ENCODE data around the gene SOSTDC1.
"Not testable (repeated sequence)": the region's sequence is repeated elsewhere in the genome, so short reads cannot be mapped to it uniquely, and the experiment has no call there.

The SOSTDC1 gene

GRCh38 chr7:16465469-16466361 lies at the start of gene SOSTDC1:
Gene SOSTDC1 (minus strand): TSS chr7:16465738. CDS start chr7:16465668, 70 bp downstream.
- DNase-seq (ENCODE audit: low read depth in 2 of 2): no peak

DNA sequence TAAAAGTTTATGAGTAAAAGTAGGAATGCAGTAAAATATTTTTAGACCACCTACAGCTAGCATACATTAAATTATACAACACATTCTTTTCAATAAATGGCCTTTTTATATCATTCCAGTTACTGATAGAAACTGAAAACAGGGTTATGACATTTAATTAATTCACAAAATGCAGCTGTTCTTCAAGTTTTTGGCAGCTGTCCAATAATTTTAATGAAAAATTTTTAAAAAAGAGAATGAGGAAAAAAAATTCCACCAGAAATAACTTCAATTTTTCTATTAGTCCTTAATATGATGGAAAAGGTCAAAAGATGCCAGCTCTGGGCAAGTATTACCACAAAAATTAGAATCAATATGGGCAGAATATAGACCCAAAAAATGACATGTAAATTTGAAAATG lies 49.2 kb upstream of the SOSTDC1 start:
- DNase-seq (ENCODE audit: low read depth in 2 of 2): no peak

GRCh38 chr7:16514271-16514670 lies 48.7 kb upstream of the SOSTDC1 start:
- no peak for DNase-seq (ENCODE audit: low read depth in 2 of 2)

- DNase-seq (ENCODE audit: low read depth in 2 of 2): no peak
Measured at GRCh38 chr7:16512097-16512496, 46.6 kb upstream of the SOSTDC1 start.

DNA sequence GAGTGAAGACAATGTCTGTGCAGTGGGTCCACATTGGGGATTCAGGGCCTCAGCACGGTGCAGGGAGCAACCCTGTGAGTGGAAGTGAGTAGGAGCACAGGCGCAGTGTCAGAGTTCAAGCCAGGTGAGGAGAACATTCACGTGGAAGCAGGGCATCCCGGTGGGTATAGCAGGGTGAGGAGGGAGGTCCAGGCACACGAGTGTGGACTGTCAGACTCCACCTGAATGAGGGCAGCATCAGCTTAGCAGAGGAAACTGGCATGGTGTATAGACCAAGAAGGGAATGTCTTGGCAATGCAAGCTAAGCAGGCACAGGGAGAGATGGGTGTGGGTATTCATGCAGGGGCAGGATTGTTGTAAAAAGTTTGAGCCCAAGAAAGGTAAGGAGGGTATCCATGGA lies 45.8 kb upstream of the SOSTDC1 start:
- DNase-seq (ENCODE audit: low read depth in 2 of 2): no peak

DNA sequence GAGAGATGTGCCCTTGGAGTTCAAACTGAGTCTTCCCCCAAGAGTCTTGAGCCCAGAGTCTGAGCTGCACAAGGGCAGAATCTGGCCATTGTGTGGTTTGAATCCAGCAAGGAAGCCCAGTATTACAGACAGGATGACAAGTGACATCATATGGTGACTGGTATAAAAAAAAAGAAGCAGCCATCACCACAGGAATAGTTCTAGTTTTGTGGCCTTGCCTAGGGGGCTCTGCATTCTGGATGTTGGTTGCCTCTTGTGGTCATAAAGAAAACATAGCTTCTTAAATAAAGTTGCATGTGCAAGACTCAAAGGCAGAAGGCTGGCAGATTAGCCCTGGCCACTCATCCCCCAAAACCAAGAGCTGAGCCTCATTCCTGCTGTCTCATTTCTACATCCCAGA lies 44.3 kb upstream of the SOSTDC1 start:
- no peak for DNase-seq (ENCODE audit: low read depth in 2 of 2)

DNA sequence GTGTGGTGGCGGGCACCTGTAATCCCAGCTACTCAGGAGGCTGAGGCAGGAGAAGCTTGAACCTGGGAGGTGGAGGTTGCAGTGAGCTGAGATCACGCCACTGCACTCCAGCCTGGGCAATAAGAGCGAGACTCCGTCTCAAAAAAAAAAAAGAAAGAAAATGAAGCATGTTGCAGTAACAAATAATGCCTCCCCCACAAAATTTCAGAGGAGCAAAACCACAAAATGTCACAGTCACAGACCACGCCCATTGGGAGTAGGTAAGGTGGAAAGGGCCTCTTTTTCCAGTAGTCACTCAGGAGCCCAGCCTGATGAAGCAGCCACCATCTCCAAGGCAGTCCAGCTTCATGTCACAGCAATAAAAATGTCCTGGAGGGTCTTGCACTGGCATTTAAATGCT lies 40.9 kb upstream of the SOSTDC1 start:
- not testable (repeated sequence) for DNase-seq (ENCODE audit: low read depth in 2 of 2)

DNA sequence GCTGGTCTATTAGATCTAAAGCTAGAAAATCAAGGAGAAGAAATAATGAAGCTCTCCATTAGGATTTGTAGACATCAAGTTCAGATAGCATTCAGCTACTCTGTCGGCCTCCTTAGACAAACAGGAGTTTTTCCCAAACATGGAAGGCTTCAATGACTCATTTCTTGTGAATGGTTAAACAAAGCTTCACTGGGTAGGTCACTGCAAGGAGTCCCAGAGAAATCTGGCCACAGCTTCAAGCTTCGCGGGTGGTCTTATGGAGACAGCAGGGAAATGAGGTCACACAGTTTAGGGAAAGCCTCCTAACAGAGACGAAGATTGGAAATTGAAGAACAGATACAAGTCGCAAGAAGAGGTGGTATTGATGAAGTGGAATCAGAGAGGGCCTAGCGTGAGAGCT lies 38.5 kb upstream of the SOSTDC1 start:
- no peak for DNase-seq (ENCODE audit: low read depth in 2 of 2)

GRCh38 chr7:16502303-16502702 lies 36.8 kb upstream of the SOSTDC1 start:
- no peak for DNase-seq (ENCODE audit: low read depth in 2 of 2)

GRCh38 chr7:16498122-16498521 lies 32.6 kb upstream of the SOSTDC1 start:
- no peak for DNase-seq (ENCODE audit: low read depth in 2 of 2)

DNA sequence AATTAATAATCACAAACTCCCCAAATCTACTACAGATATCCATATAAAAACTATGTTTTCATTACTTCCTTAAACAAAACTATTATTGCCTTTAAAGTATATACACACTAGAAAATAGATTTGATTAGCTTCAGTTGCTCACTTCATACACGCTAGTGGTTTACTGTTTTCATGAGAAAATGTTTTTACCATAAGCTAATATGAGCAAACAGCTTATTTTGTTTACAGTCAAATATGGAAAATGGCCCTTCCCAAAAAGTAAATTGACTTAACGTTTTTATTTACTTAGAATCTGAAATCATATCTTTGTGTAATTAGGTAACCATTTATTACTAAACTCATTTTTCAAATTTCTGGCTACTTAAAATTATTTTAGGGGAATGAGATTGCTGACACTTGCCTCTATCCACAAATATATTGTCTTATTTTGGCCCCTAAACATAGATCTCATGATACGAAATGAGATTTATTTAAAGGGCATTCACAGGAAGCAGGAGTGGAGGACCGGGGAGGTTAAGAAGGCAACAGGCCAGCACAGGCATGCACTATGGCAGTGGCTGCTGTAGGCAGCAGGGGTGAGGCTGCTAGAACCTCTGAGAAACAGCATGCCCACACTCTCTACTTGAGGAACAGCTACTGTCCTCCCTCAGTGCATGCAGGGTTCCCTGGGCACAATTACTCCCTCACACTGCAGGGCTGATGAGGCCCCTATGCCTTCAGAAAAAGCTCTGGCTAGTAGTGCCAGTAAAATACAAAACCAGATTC lies 29.6 kb upstream of the SOSTDC1 start:
- DNase-seq (ENCODE audit: low read depth in 2 of 2): no peak

DNA sequence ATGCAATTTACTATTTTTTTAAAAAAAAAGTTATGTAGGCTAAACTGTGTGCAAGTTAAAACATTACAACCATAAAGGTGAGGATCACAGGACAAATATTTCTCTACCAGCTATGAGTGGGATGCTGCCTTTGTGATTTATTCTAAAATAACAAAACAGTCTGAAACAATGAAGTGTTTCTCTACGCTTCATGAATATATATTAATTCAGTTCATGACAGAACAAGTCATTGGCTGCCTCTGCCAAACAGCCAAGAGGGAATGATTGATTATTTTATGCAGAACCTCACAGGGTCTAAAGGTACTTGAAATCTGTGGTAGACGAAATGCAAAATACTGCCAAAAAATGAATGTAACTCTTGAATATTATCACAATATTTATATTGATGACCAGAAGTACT lies 29.0 kb upstream of the SOSTDC1 start:
- no peak for DNase-seq (ENCODE audit: low read depth in 2 of 2)

DNA sequence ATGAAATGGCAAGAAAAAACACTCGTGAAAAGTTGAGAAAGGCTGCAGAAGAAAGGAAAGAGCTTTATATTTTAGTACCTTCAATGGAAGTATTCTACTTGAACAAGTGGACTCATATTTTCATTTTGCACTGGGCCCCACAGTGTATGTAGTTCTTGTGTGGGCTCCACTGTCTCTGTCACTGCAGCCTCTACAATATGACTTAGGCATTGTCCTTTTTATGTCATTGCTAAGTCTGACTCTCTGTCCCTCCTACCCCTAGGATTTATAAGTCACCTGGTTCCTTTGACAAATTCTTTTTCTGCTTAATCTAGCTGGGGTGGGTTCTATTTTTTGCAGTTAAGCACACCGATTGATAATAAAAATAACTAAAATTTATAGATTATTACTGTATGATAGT lies 27.7 kb upstream of the SOSTDC1 start:
- DNase-seq (ENCODE audit: low read depth in 2 of 2): no peak

DNA sequence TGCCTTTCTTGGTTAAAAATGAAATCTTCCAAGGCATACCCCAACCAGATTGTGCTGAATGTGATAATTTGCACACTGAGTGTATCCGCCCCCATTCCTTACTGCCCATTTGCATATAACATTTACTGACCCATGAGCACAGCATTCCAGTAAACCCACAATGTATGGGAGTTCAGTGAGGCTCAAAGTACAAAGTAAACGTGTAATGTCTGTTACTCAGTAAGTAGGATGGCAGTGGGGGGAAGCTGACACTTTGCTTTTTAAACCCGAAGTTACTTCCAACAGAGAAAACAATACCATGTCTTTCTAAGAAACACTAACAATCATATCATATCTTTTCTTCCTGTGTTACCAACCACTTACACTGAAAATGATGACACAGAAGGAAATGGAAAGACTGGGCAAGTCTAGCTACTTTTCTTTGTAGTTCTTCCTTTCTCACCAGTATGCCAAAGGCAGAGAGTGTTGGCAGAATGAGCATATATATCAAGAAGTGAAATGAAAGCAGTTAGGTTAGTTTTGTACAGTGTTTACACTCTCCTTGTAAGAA lies 27.1 kb upstream of the SOSTDC1 start:
- no peak for DNase-seq (ENCODE audit: low read depth in 2 of 2)

GRCh38 chr7:16491148-16491547 lies 25.6 kb upstream of the SOSTDC1 start:
- no peak for DNase-seq (ENCODE audit: low read depth in 2 of 2)

DNA sequence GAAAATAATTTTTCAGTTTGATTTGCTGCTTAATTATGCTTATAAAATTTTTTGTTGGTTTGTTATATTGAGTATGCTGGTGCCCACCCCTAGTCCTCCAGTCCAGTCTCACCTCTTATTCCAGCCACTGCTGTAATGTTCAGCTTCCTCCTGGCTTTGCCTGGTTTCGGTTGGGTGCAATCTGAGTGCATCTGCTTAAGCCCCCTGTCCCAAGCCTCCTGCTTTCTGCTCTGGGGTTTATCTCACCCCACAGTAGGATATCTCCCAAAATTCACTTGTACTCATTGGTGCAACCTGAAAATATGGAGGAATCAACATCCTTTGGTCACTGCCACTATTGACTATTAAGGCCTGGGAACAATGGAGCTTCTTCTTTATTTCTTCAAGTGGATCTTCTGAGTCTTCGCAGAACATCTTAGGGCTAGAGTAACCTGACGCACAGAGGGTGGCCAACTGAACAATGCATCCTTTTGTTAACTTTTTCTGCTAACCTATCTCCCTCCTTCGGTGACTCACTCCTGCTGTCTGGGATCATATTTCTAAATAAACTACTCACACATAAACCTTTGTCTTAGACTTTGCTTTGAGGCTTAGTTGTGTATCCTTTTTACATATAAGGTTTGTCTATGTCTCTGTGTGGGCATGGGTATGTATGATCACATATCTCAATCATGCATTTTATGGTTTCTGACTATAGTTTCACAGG lies 19.1 kb upstream of the SOSTDC1 start:
- no peak for DNase-seq (ENCODE audit: low read depth in 2 of 2)

DNA sequence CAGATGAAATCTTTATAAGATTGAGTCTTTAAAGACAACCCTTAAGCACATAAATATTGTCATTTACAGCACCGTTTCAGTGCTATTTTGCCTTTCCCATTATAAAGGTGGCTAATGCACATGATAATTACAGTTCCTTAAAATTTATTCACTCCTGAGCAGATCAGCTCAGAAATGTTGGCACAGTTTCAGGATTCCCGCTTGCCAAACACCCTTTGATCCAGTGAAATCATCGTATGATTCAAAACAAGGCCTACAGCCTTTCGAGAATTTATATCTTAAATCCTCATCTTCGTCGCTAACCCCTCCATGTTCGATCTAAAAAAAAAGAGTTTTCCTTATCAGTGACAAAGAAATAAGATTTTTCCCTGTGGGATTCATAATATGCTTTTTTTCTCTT lies 14.1 kb upstream of the SOSTDC1 start:
- DNase-seq (ENCODE audit: low read depth in 2 of 2): no peak

GRCh38 chr7:16479161-16479560 lies 13.6 kb upstream of the SOSTDC1 start:
- no peak for DNase-seq (ENCODE audit: low read depth in 2 of 2)

DNA sequence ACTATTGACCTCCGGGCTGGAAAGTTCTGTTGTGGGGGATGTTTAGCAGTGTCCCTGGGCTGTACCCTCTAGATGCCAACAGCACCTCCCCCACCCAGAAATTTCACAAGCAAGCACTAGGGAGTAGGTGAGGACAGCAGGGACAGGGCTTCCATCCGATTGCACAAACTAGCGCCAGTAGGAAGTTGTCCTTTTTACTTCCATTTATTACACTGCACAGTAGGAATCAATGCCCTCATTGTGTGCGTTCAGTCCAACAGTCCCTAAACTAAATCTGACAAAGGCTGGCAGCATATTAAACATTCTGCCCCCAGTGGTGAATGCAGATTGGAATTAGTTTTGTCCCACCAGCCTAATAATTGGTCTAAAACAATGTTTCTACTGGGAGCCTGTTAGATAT lies 6.4 kb upstream of the SOSTDC1 start:
- DNase-seq (ENCODE audit: low read depth in 2 of 2): no peak

GRCh38 chr7:16463949-16464715 lies 1.4 kb downstream of the SOSTDC1 start:
- DNase-seq (ENCODE audit: low read depth in 2 of 2): no peak

DNA sequence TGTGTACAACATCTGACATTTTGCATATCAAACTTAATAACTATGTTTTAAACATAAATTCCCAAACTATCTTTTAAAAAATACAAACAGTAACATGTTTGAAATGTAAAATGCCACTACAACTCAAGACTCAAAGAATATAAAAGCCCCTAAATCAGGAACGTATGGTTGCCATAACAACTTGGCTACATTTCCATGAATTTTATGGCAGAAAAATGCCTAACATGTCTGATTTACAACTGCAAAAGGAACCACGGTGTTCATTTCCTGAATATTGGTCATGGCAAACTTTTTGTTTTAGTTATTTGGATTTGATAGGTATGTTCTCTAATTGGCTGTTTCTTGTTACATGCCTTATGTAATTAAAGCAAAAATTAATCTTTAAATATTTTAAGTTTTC lies 2.0 kb downstream of the SOSTDC1 start:
- no peak for DNase-seq (ENCODE audit: low read depth in 2 of 2)

All from stimulated activated CD8-positive, alpha-beta memory T cell treated with anti-CD3 and anti-CD28 coated beads, Interleukin-15, amount 100 ng/mL, for 4 hours (primary cell).